ENCODE results near the gene FAM47E.

FAM47E gene

DNA sequence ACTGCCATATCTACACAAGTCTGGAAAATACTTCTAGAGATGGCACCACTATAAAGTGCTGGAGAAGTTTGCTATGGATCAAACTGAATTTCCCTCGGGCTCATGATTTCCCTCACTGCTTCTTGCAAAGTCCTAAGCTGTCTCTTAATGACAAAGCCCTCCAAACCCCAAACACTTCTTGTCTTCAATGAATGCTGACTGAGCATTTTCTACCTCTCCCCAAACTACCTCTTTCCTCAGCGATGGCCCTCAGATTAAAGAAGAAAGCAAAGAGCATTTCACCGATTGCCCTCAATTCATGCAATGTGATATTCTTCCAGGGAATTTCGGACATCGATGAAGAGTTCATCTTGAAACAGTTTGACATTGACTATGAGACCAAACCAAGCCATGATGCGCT, 19.7 kb downstream of the FAM47E start:
- peaks cover 3% of the 10 kb centered on the region for H3K27me3 ChIP-seq (replicated peaks)
- TF ChIP-seq CTCF (IDR thresholded peaks at IDR 0.05; ENCODE audit: low read depth, low read length, missing control alignments) = no peak
- DNase-seq = no peak
- H3K27ac ChIP-seq = no peak overlapping the region
- H3K36me3 ChIP-seq (replicated peaks) = no peaks in the 10 kb centered on the region
- H3K4me3 ChIP-seq (ENCODE audit: low read depth, low read length) = no peak overlapping the region
- in situ Hi-C loops (cut with HindIII; ENCODE audit: low pct_ligation_motif_present, low sequenced_read_pairs) = no loop called here

DNA sequence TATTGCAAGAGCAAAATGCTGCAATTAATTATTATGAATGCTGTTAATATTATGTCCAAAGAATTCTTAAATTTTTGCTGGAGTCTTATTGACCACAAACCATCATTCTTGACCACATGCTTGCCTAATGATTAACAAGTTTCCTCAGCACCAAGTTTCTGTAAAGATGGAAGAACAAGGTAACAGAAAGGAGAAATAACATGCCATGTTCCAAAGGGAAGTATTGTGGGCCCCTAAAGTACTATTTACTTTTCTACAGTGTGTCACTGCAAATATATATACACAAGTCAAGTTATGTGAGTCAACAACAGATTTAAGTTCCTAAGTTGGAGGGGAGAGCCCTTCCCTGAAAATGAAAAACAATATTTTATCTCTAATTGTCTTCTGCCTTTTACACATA, 20.6 kb downstream of the FAM47E start:
- Histone ChIP-seq H3K27ac (no peak overlapping the region), H3K4me3 (ENCODE audit: low read depth, low read length) (no peak overlapping the region), H3K36me3 (replicated peaks) (no peaks in the 10 kb centered on the region), H3K27me3 (replicated peaks) (peaks cover 3% of the 10 kb centered on the region)
- DNase-seq = no peak
- in situ Hi-C loops (cut with HindIII; ENCODE audit: low pct_ligation_motif_present, low sequenced_read_pairs) = no loop called here
- no peak for TF ChIP-seq CTCF (IDR thresholded peaks at IDR 0.05; ENCODE audit: low read depth, low read length, missing control alignments)

DNA sequence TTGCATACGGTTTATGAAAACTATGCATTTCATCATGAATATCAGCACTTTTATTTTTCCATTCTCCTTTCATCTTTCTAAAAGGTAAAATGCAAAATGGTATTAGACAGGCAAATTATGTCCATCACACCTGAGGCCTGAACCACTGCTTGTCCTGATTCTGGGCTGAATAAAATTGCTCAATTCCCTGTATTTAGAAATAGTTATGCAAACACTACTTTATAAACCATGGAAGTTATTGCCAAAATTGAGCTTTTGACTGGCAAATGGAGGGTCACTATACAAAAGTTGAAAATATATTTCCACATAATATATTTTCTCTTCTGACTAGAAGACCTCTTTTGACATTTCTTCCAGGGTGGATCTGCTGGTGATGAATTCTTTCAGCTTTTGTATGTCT, 21.1 kb downstream of the FAM47E start:
- DNase-seq = no peak

DNA sequence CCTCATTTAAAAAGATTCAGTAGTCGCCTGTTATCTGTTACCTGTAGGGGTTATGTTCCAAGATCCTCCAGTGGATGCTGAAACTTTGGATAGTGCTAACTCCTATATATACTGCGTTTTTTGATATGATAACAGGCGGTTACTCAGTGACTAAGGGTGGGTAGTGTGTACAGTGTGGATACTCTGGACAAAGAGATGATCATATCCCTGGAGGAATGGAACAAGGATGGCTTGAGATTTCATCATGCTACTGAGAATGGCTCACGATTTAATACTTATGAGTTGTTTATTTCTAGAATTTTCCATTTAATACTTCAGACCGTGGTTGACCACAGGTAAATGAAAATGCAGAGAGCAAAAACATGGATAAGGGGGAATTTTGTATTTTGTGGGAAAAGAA, 21.5 kb downstream of the FAM47E start:
- peaks cover 3% of the 10 kb centered on the region for H3K27me3 ChIP-seq (replicated peaks)
- DNase-seq = no peak
- no peak overlapping the region for H3K27ac ChIP-seq
- no peak for TF ChIP-seq CTCF (IDR thresholded peaks at IDR 0.05; ENCODE audit: low read depth, low read length, missing control alignments)
- H3K4me3 ChIP-seq (ENCODE audit: low read depth, low read length) = no peak overlapping the region
- no peaks in the 10 kb centered on the region for H3K36me3 ChIP-seq (replicated peaks)
- in situ Hi-C loops (cut with HindIII; ENCODE audit: low pct_ligation_motif_present, low sequenced_read_pairs) = no loop called here

More for the DNA sequence above, 21.1 kb downstream of the FAM47E start:
- in situ Hi-C loops (cut with HindIII; ENCODE audit: low pct_ligation_motif_present, low sequenced_read_pairs) = no loop called here
- Histone ChIP-seq H3K27ac (no peak overlapping the region), H3K27me3 (replicated peaks) (peaks cover 3% of the 10 kb centered on the region), H3K36me3 (replicated peaks) (no peaks in the 10 kb centered on the region), H3K4me3 (ENCODE audit: low read depth, low read length) (no peak overlapping the region)
- no peak for TF ChIP-seq CTCF (IDR thresholded peaks at IDR 0.05; ENCODE audit: low read depth, low read length, missing control alignments)

GRCh38 chr4:76275486-76276124, 24.1 kb downstream of the FAM47E start:
- in situ Hi-C loops (cut with HindIII; ENCODE audit: low pct_ligation_motif_present, low sequenced_read_pairs) = no loop called here
- Histone ChIP-seq H3K4me3 (ENCODE audit: low read depth, low read length) (no peak overlapping the region), H3K27me3 (replicated peaks) (peaks cover 3% of the 10 kb centered on the region), H3K36me3 (replicated peaks) (no peaks in the 10 kb centered on the region), H3K27ac (no peak overlapping the region)
- TF ChIP-seq CTCF (IDR thresholded peaks at IDR 0.05; ENCODE audit: low read depth, low read length, missing control alignments) = no peak
- no peak for DNase-seq

DNA sequence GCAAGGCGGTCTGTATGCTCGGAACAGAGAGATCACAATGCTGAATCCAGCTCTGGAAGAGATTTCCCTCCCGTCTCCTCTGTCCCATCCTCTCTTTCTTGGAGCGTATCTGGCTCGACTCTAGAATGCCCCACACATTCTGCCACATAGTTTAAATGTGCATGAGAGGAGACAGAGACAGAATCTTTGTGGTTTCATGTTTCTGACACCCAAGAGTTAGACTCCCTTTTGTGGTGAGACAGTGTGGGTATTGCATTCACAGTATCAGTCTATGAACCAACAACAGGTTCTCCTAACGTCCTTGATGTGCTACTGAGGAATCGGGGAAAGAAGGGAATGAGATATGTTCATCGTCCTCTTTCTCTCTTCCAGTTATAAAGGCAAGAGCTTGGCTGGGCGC, 25.3 kb downstream of the FAM47E start:
- no peak overlapping the region for H3K4me3 ChIP-seq (ENCODE audit: low read depth, low read length)
- in situ Hi-C loops (cut with HindIII; ENCODE audit: low pct_ligation_motif_present, low sequenced_read_pairs) = no loop called here
- DNase-seq = no peak
- no peak overlapping the region for H3K27ac ChIP-seq
- H3K36me3 ChIP-seq (replicated peaks) = no peaks in the 10 kb centered on the region
- no peaks in the 10 kb centered on the region for H3K27me3 ChIP-seq (replicated peaks)
- no peak for TF ChIP-seq CTCF (IDR thresholded peaks at IDR 0.05; ENCODE audit: low read depth, low read length, missing control alignments)
